C4-2B (cell line): ENCODE results near the gene ERC2.

ENCODE experiments used
- ZFX ChIP-seq: fragments of 450-650 bp; IDR thresholded peaks from 2 replicates; pipeline ENCODE4 v1.6.1; 2017
- TF ChIP-seq, protein P1 (sequence below): fragments of 450-650 bp; conservative IDR thresholded peaks from 2 replicates; pipeline ENCODE4 v1.5.1; 2017; ENCODE audit warnings: mild to moderate bottlenecking

DNA sequence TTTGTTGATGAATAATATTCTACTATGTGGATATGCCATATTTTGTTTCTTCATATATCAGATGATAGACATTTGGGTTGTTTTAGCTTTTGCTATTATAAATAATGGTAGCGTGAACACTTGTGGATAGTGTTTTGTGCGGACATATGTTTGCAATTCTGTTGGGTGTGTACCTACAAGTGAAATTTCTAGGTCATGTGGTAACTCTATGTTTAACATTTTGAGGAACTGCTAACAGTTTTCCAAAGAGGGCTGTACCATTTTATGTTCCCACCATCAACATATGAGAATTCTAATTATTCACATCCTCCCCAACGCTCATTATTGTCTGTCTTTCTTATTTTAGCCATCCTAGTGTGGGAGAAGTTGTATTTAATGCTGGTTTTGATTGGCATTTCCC, 303.8 kb downstream of the ERC2 start:
- TF ChIP-seq, protein P1, sequence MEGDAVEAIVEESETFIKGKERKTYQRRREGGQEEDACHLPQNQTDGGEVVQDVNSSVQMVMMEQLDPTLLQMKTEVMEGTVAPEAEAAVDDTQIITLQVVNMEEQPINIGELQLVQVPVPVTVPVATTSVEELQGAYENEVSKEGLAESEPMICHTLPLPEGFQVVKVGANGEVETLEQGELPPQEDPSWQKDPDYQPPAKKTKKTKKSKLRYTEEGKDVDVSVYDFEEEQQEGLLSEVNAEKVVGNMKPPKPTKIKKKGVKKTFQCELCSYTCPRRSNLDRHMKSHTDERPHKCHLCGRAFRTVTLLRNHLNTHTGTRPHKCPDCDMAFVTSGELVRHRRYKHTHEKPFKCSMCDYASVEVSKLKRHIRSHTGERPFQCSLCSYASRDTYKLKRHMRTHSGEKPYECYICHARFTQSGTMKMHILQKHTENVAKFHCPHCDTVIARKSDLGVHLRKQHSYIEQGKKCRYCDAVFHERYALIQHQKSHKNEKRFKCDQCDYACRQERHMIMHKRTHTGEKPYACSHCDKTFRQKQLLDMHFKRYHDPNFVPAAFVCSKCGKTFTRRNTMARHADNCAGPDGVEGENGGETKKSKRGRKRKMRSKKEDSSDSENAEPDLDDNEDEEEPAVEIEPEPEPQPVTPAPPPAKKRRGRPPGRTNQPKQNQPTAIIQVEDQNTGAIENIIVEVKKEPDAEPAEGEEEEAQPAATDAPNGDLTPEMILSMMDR: no peak
- no peak for TF ChIP-seq ZFX
